Smooth muscle cell of the brain vasculature (primary cell): ENCODE results near the gene AKNAD1.
"Not testable (repeated sequence)": the region's sequence is repeated elsewhere in the genome, so short reads cannot be mapped to it uniquely, and the experiment has no call there.

Experiments
- DNase-seq: peaks from one replicate; pipeline ENCODE4 v3.0.0-alpha.2; 2012; ENCODE audit warnings: low read depth, low spot score

AKNAD1 gene

DNA sequence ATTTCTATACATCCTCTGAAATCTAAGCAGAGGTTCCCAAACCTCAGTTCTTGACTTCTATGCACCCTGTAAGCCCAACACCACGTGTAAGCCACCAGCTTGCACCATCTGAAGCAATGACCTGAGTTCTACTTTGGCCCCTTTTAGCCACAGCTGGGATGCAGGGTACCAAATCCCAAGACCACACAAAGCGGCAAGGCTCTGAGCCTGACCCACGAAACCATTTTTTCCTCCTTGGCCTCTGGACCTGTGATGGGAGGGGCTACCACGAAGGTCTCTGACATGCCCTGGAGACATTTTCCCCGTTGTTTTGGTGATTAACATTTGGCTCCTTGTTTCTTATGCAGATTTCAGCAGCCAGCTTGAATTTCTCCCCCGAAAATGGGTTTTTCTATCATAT lies 71.6 kb downstream of the AKNAD1 start:
- no peak for DNase-seq

GRCh38 chr1:108781575-108781944 lies 75.3 kb downstream of the AKNAD1 start:
- DNase-seq, result not testable (repeated sequence)

DNA sequence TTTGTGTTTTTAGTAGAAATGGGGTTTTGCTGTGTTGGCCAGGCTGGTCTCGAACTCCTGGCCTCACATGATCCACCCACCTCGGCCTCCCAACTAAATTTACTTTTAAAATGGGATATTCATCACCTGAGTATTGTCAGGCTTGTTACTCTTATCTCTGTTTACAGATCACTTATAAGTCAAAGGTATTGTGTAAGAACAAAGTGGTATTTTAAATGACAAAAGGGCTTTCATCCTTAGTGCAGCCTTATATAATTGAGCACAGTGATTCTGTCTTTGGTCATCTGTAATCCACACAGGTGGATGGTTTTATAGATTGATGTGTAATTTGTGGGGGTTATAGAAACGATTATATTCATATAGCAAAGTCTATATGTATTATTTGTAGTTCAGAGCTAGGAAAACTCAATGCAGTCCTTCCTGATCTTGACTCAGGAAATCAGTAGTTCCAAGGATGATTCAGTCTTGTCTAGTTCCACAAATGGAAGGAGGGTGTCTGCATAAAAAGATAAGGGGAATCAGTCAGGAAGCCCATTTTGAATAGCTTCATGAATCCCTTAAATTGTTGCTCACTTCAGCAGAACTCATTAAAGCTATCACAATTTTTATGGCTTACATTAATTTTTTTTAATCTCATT lies 75.8 kb downstream of the AKNAD1 start:
- DNase-seq, result no peak

GRCh38 chr1:108779455-108779854 lies 77.4 kb downstream of the AKNAD1 start:
- DNase-seq, result no peak

DNA sequence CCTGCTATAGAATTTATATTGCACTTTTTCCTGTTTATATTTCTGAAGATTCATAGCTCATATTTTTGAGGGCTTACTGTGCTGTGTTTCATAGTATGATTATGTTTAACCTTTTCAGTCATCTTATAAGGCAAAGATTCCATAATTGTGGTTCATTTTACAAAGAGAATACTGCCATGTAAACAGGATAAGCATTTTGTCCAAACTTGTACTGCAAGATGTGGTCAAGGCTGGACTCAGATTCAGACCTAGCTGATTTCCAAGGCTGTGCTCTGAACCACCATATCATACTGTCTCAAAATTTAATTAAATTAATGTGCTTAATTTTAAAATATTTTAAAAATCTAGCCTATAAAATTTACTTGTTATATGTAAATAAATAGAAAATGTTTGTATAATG lies 79.1 kb downstream of the AKNAD1 start:
- DNase-seq, result no peak

DNA sequence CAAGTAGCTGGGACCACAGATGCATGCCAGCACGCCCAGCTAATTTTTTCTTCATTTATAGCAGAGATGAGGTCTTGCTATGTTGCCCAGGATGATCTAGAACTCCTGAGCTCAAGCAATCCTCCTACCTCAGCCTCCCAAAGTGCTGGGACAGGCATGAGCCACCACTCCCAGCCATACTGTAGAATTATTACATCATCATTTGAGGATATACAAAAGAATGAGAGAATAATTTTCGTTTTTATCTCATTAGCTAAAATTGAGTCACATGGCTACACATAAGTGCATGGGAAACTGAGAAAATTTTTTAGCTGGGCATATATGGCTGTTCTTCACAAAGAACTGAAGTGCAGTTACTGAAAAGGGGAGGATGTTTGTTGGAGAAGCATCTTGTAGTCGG lies 89.2 kb downstream of the AKNAD1 start:
- DNase-seq, result no peak

- DNase-seq, result no peak
These were observed 89.8 kb downstream of the AKNAD1 start for GRCh38 chr1:108767115-108767514.
